GM12875 (cell line): Measurements from ENCODE around the gene PRDM5.
A peak's percentile ranks its signal among the peaks of the same experiment; 100 is the strongest.

Experiments used
- H3K4me3 ChIP-seq: one replicate; pipeline ENCODE4 v1.5.1; 2011; ENCODE audit warnings: low read depth, low read length, control low read depth
- CTCF ChIP-seq: IDR thresholded peaks from 2 replicates; pipeline ENCODE4 v1.5.1; 2011; ENCODE audit warnings: low read depth, mild to moderate bottlenecking, control low read depth, inconsistent platforms, low read length, moderate library complexity, borderline replicate concordance; ENCODE audit not compliant: insufficient read depth

PRDM5 gene

GRCh38 chr4:120812216-120812615 is 110.3 kb downstream of the PRDM5 start:
- no peak for TF ChIP-seq CTCF
- H3K4me3 ChIP-seq = no peak overlapping the region

GRCh38 chr4:120809518-120809917 is 113.0 kb downstream of the PRDM5 start:
- H3K4me3 ChIP-seq = no peak overlapping the region
- TF ChIP-seq CTCF = peak; percentile 28; the same call in 1 of the 2 replicates

GRCh38 chr4:120808475-120809141 is 113.9 kb downstream of the PRDM5 start:
- no peak overlapping the region for H3K4me3 ChIP-seq
- TF ChIP-seq CTCF = no peak

DNA sequence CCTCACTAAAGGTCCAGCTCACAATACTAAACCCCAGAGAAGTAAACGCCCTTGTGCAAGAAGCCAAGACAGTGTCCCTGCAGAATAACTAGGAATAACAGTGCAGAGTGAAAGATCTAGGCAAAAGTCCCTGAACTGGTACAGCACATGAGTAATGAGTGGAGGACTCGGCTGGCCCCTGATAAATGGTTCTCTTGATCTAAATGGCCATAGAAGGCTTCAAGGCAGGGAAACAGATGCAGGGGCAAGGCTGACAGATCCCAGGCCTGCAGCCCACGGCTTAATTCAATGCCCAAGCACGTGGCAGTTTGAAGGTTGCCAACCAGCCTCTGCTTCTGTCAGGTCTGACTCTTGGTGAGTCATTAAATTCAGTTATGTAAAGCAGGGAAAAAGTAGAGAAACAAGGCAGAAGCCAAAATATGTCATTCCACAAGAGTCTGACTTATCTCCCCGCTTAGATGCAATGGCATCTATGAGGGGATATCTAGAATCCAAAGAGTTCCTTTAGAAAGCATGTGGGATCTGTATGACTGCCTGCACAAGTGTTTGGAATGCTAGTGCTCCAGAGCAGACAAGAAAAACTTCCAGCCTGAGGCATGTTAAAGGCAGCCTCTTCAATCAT is 121.3 kb downstream of the PRDM5 start:
- no peak for TF ChIP-seq CTCF

GRCh38 chr4:120798570-120798969 is 124.0 kb downstream of the PRDM5 start:
- no peak overlapping the region for H3K4me3 ChIP-seq
- TF ChIP-seq CTCF = no peak

More for the DNA sequence above, 121.3 kb downstream of the PRDM5 start:
- no peak overlapping the region for H3K4me3 ChIP-seq

DNA sequence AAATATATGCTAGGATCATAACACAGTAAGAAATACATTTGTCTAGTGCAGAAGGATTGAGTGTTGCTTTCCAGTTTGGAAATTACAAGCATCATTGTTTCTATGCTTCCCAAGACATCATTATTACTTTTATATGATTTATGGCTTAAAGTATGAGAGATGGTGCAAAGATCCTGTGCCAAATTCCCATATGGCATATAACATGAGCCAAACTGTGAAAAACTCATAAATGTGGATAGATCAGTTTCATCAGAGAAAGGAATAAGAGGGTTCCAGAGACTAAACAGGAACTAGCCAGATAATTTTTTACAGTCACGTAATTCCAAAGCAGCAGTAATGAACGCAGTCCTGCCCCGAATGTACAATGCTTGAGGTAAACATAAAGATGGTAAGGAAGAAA is 126.3 kb downstream of the PRDM5 start:
- H3K4me3 ChIP-seq = no peak overlapping the region
- no peak for TF ChIP-seq CTCF

- no peak for TF ChIP-seq CTCF
Observed at GRCh38 chr4:120785202-120785601, 137.3 kb downstream of the PRDM5 start.

More at GRCh38 chr4:120785202-120785601, 137.3 kb downstream of the PRDM5 start:
- no peak overlapping the region for H3K4me3 ChIP-seq
